Measurements from ENCODE around the gene FAM187B.

Gene FAM187B

GRCh38 chr19:35273686-35274259 lies 45.2 kb upstream of the FAM187B start:
- Histone ChIP-seq H3K4me3 (ENCODE audit: low read length) (no peak overlapping the region), H3F3A (ENCODE audit: control insufficient read depth, insufficient read depth) (no peaks in the 10 kb centered on the region; the same call in 1 of the 2 replicates), H3K27me3 (ENCODE audit: control insufficient read depth, low read length) (no peaks in the 10 kb centered on the region), H4K20me1 (ENCODE audit: control insufficient read depth, insufficient read depth, low read depth, low read length) (peaks cover 7% of the 10 kb centered on the region; the same call in 1 of the 2 replicates), H3K4me1 (ENCODE audit: control insufficient read depth, low read length) (peaks cover 31% of the 10 kb centered on the region), H3K9me2 (replicated peaks; ENCODE audit: control insufficient read depth, low read length) (no peaks in the 10 kb centered on the region), H3K27ac (ENCODE audit: low read depth, low read length) (no peak overlapping the region), H3K79me2 (ENCODE audit: control insufficient read depth, low read length) (peaks cover 29% of the 10 kb centered on the region), H3K36me3 (ENCODE audit: control insufficient read depth, low read length) (peaks cover 86% of the 10 kb centered on the region), H3K9me3 (ENCODE audit: control insufficient read depth, insufficient read depth, low read length) (no peaks in the 10 kb centered on the region), H3K4me2 (ENCODE audit: low read length) (no peak overlapping the region)
- TF ChIP-seq EZH2phosphoT487 (IDR thresholded peaks at IDR 0.05; ENCODE audit: borderline replicate concordance, low read length) (no peak), CTCF (IDR thresholded peaks at IDR 0.05; ENCODE audit: low read depth, low read length, poor library complexity, severe bottlenecking) (no peak)

- Histone ChIP-seq H4K20me1 (ENCODE audit: control insufficient read depth, insufficient read depth, low read depth, low read length) (peaks cover 7% of the 10 kb centered on the region; the same call in 1 of the 2 replicates), H3K9me3 (ENCODE audit: control insufficient read depth, insufficient read depth, low read length) (no peaks in the 10 kb centered on the region), H3K36me3 (ENCODE audit: control insufficient read depth, low read length) (peaks cover 79% of the 10 kb centered on the region), H3K27me3 (ENCODE audit: control insufficient read depth, low read length) (no peaks in the 10 kb centered on the region), H3F3A (ENCODE audit: control insufficient read depth, insufficient read depth) (no peaks in the 10 kb centered on the region; the same call in 1 of the 2 replicates), H3K4me1 (ENCODE audit: control insufficient read depth, low read length) (peaks cover 31% of the 10 kb centered on the region), H3K4me2 (ENCODE audit: low read length) (no peak overlapping the region), H3K9me2 (replicated peaks; ENCODE audit: control insufficient read depth, low read length) (no peaks in the 10 kb centered on the region), H3K27ac (ENCODE audit: low read depth, low read length) (no peak overlapping the region), H3K4me3 (ENCODE audit: low read length) (no peak overlapping the region), H3K79me2 (ENCODE audit: control insufficient read depth, low read length) (peaks cover 29% of the 10 kb centered on the region)
- TF ChIP-seq EZH2phosphoT487 (IDR thresholded peaks at IDR 0.05; ENCODE audit: borderline replicate concordance, low read length), result no peak
- no peak for TF ChIP-seq CTCF (IDR thresholded peaks at IDR 0.05; ENCODE audit: low read depth, low read length, poor library complexity, severe bottlenecking)
These were observed 44.6 kb upstream of the FAM187B start for GRCh38 chr19:35272954-35273649.

DNA sequence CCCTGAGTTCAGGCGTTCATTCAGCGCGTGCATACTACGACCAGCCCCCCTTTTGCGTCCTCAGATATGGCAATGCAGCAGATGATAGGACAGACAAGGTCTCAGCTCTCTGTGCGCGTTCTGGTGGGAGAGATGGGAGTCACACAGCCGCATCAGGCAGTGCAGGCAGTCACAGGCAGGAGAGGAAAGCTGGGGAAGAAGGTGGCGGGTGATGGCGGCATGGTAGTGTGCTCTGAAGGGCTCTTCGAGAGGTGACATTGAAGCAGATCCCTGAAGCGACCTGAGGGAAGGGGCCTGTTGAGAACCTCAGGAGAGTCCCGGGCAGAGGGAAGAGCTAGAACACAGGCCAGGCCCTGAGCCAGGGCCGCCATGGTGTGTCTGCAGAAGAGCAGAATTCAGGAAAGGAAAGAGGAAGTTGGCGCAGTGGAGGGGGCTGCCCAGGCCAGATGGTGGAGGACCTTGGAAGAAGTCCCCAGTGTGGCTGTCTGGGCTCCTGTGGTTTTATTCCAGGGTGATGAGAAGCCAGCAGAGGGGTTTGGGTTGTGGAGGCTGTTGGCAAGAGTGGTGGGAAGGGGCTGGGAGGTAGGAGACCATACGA lies 43.7 kb upstream of the FAM187B start:
- Histone ChIP-seq H3K36me3 (ENCODE audit: control insufficient read depth, low read length) (peaks cover 78% of the 10 kb centered on the region), H3K27me3 (ENCODE audit: control insufficient read depth, low read length) (no peaks in the 10 kb centered on the region), H3K4me1 (ENCODE audit: control insufficient read depth, low read length) (peaks cover 31% of the 10 kb centered on the region), H3K9me2 (replicated peaks; ENCODE audit: control insufficient read depth, low read length) (no peaks in the 10 kb centered on the region), H4K20me1 (ENCODE audit: control insufficient read depth, insufficient read depth, low read depth, low read length) (peaks cover 7% of the 10 kb centered on the region; the same call in 1 of the 2 replicates), H3K4me3 (ENCODE audit: low read length) (no peak overlapping the region), H3K9me3 (ENCODE audit: control insufficient read depth, insufficient read depth, low read length) (no peaks in the 10 kb centered on the region), H3F3A (ENCODE audit: control insufficient read depth, insufficient read depth) (no peaks in the 10 kb centered on the region; the same call in 1 of the 2 replicates), H3K79me2 (ENCODE audit: control insufficient read depth, low read length) (peaks cover 36% of the 10 kb centered on the region), H3K4me2 (ENCODE audit: low read length) (peak overlapping the region; percentile 30; the same call in 1 of the 2 replicates), H3K27ac (ENCODE audit: low read depth, low read length) (no peak overlapping the region)
- TF ChIP-seq CTCF (IDR thresholded peaks at IDR 0.05; ENCODE audit: low read depth, low read length, poor library complexity, severe bottlenecking) (no peak), EZH2phosphoT487 (IDR thresholded peaks at IDR 0.05; ENCODE audit: borderline replicate concordance, low read length) (no peak)
